ENCODE data around the gene STAT5B.
"Not testable (repeated sequence)": the region's sequence is repeated elsewhere in the genome, so short reads cannot be mapped to it uniquely, and the experiment has no call there.

Gene STAT5B

GRCh38 chr17:42225646-42226045, 50.5 kb downstream of the STAT5B start:
- no peaks in the 10 kb centered on the region for H3K4me1 ChIP-seq (ENCODE audit: control insufficient read depth, insufficient read depth, low read length)

DNA sequence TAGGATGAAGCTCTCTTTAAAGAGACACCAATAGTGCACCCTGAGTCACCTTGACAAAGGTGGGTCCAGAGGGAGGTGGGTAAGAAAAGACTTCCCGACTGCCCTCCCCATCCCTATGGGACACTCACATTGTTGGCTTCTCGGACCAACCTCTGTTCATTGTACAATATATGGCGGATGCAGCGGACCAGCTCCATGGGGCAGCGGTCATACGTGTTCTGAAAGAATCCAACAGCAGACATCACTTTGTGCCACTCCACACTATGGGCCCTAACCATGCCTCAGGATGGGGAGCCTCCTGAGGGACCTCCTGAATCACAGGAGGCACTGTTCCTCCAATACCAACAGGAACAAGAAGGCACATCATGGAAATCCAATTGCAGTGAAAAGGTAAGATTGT, 51.5 kb downstream of the STAT5B start:
- H3K4me3 ChIP-seq (ENCODE audit: low read depth, low read length): no peak overlapping the region
- H3K27me3 ChIP-seq (ENCODE audit: control insufficient read depth, insufficient read depth, low read length): no peaks in the 10 kb centered on the region
- H3K9me3 ChIP-seq (ENCODE audit: control insufficient read depth, insufficient read depth, low read length): no peaks in the 10 kb centered on the region
- no peak overlapping the region for H3K9ac ChIP-seq (ENCODE audit: low read depth, low read length)
- no peaks in the 10 kb centered on the region for H3K4me1 ChIP-seq (ENCODE audit: control insufficient read depth, insufficient read depth, low read length)
- no peak overlapping the region for H3K27ac ChIP-seq (ENCODE audit: low read depth, low read length)
- peaks cover 25% of the 10 kb centered on the region for H3K36me3 ChIP-seq (ENCODE audit: control insufficient read depth, insufficient read depth, low read length)

More at GRCh38 chr17:42225646-42226045, 50.5 kb downstream of the STAT5B start:
- no peak overlapping the region for H3K9ac ChIP-seq (ENCODE audit: low read depth, low read length)
- no peak overlapping the region for H3K27ac ChIP-seq (ENCODE audit: low read depth, low read length)
- no peaks in the 10 kb centered on the region for H3K9me3 ChIP-seq (ENCODE audit: control insufficient read depth, insufficient read depth, low read length)
- no peaks in the 10 kb centered on the region for H3K27me3 ChIP-seq (ENCODE audit: control insufficient read depth, insufficient read depth, low read length)
- H3K36me3 ChIP-seq (ENCODE audit: control insufficient read depth, insufficient read depth, low read length): peaks cover 25% of the 10 kb centered on the region
- no peak overlapping the region for H3K4me3 ChIP-seq (ENCODE audit: low read depth, low read length)

- Histone ChIP-seq H3K27ac (ENCODE audit: low read depth, low read length) (no peak overlapping the region), H3K9me3 (ENCODE audit: control insufficient read depth, insufficient read depth, low read length) (no peaks in the 10 kb centered on the region)
Observed at GRCh38 chr17:42221886-42222745, 54.1 kb downstream of the STAT5B start.

GRCh38 chr17:42219280-42219679, 56.9 kb downstream of the STAT5B start:
- not testable (repeated sequence) for H3K9me3 ChIP-seq (ENCODE audit: control insufficient read depth, insufficient read depth, low read length); H3K4me1 ChIP-seq (ENCODE audit: control insufficient read depth, insufficient read depth, low read length); H3K27me3 ChIP-seq (ENCODE audit: control insufficient read depth, insufficient read depth, low read length); H3K9ac ChIP-seq (ENCODE audit: low read depth, low read length); H3K4me3 ChIP-seq (ENCODE audit: low read depth, low read length); H3K27ac ChIP-seq (ENCODE audit: low read depth, low read length)
- H3K36me3 ChIP-seq (ENCODE audit: control insufficient read depth, insufficient read depth, low read length): peaks cover 56% of the 10 kb centered on the region

More at GRCh38 chr17:42221886-42222745, 54.1 kb downstream of the STAT5B start:
- Histone ChIP-seq H3K9ac (ENCODE audit: low read depth, low read length) (no peak overlapping the region), H3K36me3 (ENCODE audit: control insufficient read depth, insufficient read depth, low read length) (peaks cover 38% of the 10 kb centered on the region), H3K27me3 (ENCODE audit: control insufficient read depth, insufficient read depth, low read length) (no peaks in the 10 kb centered on the region), H3K4me1 (ENCODE audit: control insufficient read depth, insufficient read depth, low read length) (no peaks in the 10 kb centered on the region), H3K4me3 (ENCODE audit: low read depth, low read length) (no peak overlapping the region)

GRCh38 chr17:42214156-42214555, 62.0 kb downstream of the STAT5B start:
- Histone ChIP-seq H3K27me3 (ENCODE audit: control insufficient read depth, insufficient read depth, low read length) (no peaks in the 10 kb centered on the region), H3K27ac (ENCODE audit: low read depth, low read length) (no peak overlapping the region), H3K36me3 (ENCODE audit: control insufficient read depth, insufficient read depth, low read length) (peaks cover 76% of the 10 kb centered on the region), H3K9me3 (ENCODE audit: control insufficient read depth, insufficient read depth, low read length) (no peaks in the 10 kb centered on the region), H3K4me3 (ENCODE audit: low read depth, low read length) (no peak overlapping the region), H3K4me1 (ENCODE audit: control insufficient read depth, insufficient read depth, low read length) (no peaks in the 10 kb centered on the region), H3K9ac (ENCODE audit: low read depth, low read length) (no peak overlapping the region)

- Histone ChIP-seq H3K4me1 (ENCODE audit: control insufficient read depth, insufficient read depth, low read length) (no peaks in the 10 kb centered on the region), H3K9me3 (ENCODE audit: control insufficient read depth, insufficient read depth, low read length) (no peaks in the 10 kb centered on the region), H3K27ac (ENCODE audit: low read depth, low read length) (no peak overlapping the region), H3K36me3 (ENCODE audit: control insufficient read depth, insufficient read depth, low read length) (peaks cover 74% of the 10 kb centered on the region), H3K27me3 (ENCODE audit: control insufficient read depth, insufficient read depth, low read length) (no peaks in the 10 kb centered on the region), H3K4me3 (ENCODE audit: low read depth, low read length) (no peak overlapping the region), H3K9ac (ENCODE audit: low read depth, low read length) (no peak overlapping the region)
Observed at GRCh38 chr17:42212382-42212781, 63.8 kb downstream of the STAT5B start.

GRCh38 chr17:42211921-42212341, 64.3 kb downstream of the STAT5B start:
- not testable (repeated sequence) for H3K4me1 ChIP-seq (ENCODE audit: control insufficient read depth, insufficient read depth, low read length); H3K27me3 ChIP-seq (ENCODE audit: control insufficient read depth, insufficient read depth, low read length); H3K9me3 ChIP-seq (ENCODE audit: control insufficient read depth, insufficient read depth, low read length); H3K4me3 ChIP-seq (ENCODE audit: low read depth, low read length); H3K9ac ChIP-seq (ENCODE audit: low read depth, low read length); H3K27ac ChIP-seq (ENCODE audit: low read depth, low read length)
- peaks cover 74% of the 10 kb centered on the region for H3K36me3 ChIP-seq (ENCODE audit: control insufficient read depth, insufficient read depth, low read length)

- Histone ChIP-seq H3K4me3 (ENCODE audit: low read depth, low read length) (no peak overlapping the region), H3K9ac (ENCODE audit: low read depth, low read length) (no peak overlapping the region), H3K9me3 (ENCODE audit: control insufficient read depth, insufficient read depth, low read length) (no peaks in the 10 kb centered on the region), H3K27ac (ENCODE audit: low read depth, low read length) (no peak overlapping the region), H3K4me1 (ENCODE audit: control insufficient read depth, insufficient read depth, low read length) (no peaks in the 10 kb centered on the region), H3K27me3 (ENCODE audit: control insufficient read depth, insufficient read depth, low read length) (no peaks in the 10 kb centered on the region), H3K36me3 (ENCODE audit: control insufficient read depth, insufficient read depth, low read length) (peaks cover 70% of the 10 kb centered on the region)
Observed at GRCh38 chr17:42210046-42210445, 66.1 kb downstream of the STAT5B start.

DNA sequence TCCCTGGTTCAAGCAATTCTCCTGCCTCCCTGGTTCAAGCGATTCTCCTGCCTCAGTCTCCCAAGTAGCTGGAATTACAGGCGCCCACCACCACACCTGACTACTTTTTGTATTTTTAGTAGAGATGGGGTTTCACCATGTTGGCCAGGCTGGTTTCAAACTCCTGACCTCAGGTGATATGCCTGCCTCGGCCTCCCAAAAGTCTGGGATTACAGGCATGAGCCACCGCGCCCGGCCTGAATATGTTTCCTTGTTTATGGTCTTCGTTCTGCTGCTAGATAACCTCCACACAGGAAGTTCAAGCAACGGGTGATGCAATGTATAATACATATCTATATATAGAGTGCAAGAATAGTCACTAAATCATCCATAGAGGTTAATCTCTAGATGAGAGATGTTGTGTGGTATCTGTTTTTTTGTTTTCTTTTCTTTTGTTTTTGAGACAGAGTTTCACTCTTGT, 70.0 kb downstream of the STAT5B start:
- H3K27ac ChIP-seq (ENCODE audit: low read depth, low read length); H3K4me1 ChIP-seq (ENCODE audit: control insufficient read depth, insufficient read depth, low read length); H3K4me3 ChIP-seq (ENCODE audit: low read depth, low read length); H3K9ac ChIP-seq (ENCODE audit: low read depth, low read length); H3K9me3 ChIP-seq (ENCODE audit: control insufficient read depth, insufficient read depth, low read length); H3K27me3 ChIP-seq (ENCODE audit: control insufficient read depth, insufficient read depth, low read length): not testable (repeated sequence)
- peaks cover 76% of the 10 kb centered on the region for H3K36me3 ChIP-seq (ENCODE audit: control insufficient read depth, insufficient read depth, low read length)

DNA sequence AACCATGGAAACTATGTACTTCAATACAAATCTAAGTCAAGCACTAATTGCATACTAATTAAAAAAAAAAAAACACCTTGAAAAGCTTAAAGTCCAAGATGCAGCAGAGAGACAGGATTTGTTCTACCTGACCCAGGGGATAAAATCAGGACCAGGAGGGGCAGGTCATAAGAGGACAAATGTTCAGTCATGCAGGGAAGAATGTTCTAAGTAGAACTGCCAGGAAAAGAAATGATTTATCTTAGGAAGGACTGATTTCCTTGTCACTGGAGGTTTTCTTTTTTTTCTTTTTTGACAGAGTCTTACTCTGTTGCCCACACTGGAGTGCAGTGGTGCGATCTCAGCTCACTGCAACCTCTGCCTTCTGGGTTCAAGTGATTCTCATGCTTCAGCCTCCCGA, 72.8 kb downstream of the STAT5B start:
- peaks cover 68% of the 10 kb centered on the region for H3K36me3 ChIP-seq (ENCODE audit: control insufficient read depth, insufficient read depth, low read length)
- no peaks in the 10 kb centered on the region for H3K9me3 ChIP-seq (ENCODE audit: control insufficient read depth, insufficient read depth, low read length)
- no peaks in the 10 kb centered on the region for H3K27me3 ChIP-seq (ENCODE audit: control insufficient read depth, insufficient read depth, low read length)

GRCh38 chr17:42202696-42203095, 73.5 kb downstream of the STAT5B start:
- Histone ChIP-seq H3K9me3 (ENCODE audit: control insufficient read depth, insufficient read depth, low read length) (no peaks in the 10 kb centered on the region), H3K27me3 (ENCODE audit: control insufficient read depth, insufficient read depth, low read length) (no peaks in the 10 kb centered on the region)

More for the DNA sequence above, 72.8 kb downstream of the STAT5B start:
- H3K27ac ChIP-seq (ENCODE audit: low read depth, low read length): no peak overlapping the region
- H3K4me1 ChIP-seq (ENCODE audit: control insufficient read depth, insufficient read depth, low read length): no peaks in the 10 kb centered on the region
- H3K4me3 ChIP-seq (ENCODE audit: low read depth, low read length): no peak overlapping the region
- no peak overlapping the region for H3K9ac ChIP-seq (ENCODE audit: low read depth, low read length)

More at GRCh38 chr17:42202696-42203095, 73.5 kb downstream of the STAT5B start:
- Histone ChIP-seq H3K9ac (ENCODE audit: low read depth, low read length) (no peak overlapping the region), H3K4me1 (ENCODE audit: control insufficient read depth, insufficient read depth, low read length) (no peaks in the 10 kb centered on the region), H3K4me3 (ENCODE audit: low read depth, low read length) (no peak overlapping the region), H3K36me3 (ENCODE audit: control insufficient read depth, insufficient read depth, low read length) (peaks cover 67% of the 10 kb centered on the region), H3K27ac (ENCODE audit: low read depth, low read length) (no peak overlapping the region)

Data from HUES48 (cell line).